H9 (cell line): Measurements from ENCODE around the gene MIEF1. TPM values are rescaled to one million over a fixed set of nuclear protein-coding genes. Genes with fewer than 3 reads are reported as not detected.

ENCODE experiments used
- DNase-seq: peaks from one replicate; pipeline ENCODE4 v3.0.0-alpha.2; 2017
- H2AFZ ChIP-seq: one replicate; pipeline ENCODE4 v1.6.1; 2013; ENCODE audit warnings: mild to moderate bottlenecking, low read length, control low read depth, moderate library complexity
- H2AK5ac ChIP-seq: 2 replicates; pipeline ENCODE4 v1.6.1; 2013; ENCODE audit warnings: low read length, control low read depth, mixed read lengths; ENCODE audit not compliant: insufficient read length
- H2BK120ac ChIP-seq: one replicate; pipeline ENCODE4 v1.6.1; 2013; ENCODE audit warnings: low read depth, mild to moderate bottlenecking, low read length, control low read depth, inconsistent platforms; ENCODE audit not compliant: poor library complexity, severe bottlenecking
- H2BK12ac ChIP-seq: 2 replicates; pipeline ENCODE4 v1.6.1; 2013; ENCODE audit warnings: low read length, control low read depth, mixed read lengths, low read depth; ENCODE audit not compliant: insufficient read length
- H2BK15ac ChIP-seq: 2 replicates; pipeline ENCODE4 v1.6.1; 2013; ENCODE audit warnings: low read depth, low read length, control low read depth
- H2BK20ac ChIP-seq: one replicate; pipeline ENCODE4 v1.6.1; 2013; ENCODE audit warnings: low read depth, mild to moderate bottlenecking, low read length, control low read depth, inconsistent platforms; ENCODE audit not compliant: poor library complexity, severe bottlenecking
- H2BK5ac ChIP-seq: 2 replicates; pipeline ENCODE4 v1.6.1; 2013; ENCODE audit warnings: low read length, control low read depth, mixed read lengths; ENCODE audit not compliant: insufficient read length
- H3K14ac ChIP-seq: 2 replicates; pipeline ENCODE4 v1.6.1; 2013; ENCODE audit warnings: low read length, control low read depth; ENCODE audit not compliant: insufficient read depth
- H3K18ac ChIP-seq: 2 replicates; pipeline ENCODE4 v1.6.1; 2013; ENCODE audit warnings: low read depth, mild to moderate bottlenecking, mixed read lengths, low read length, control low read depth; ENCODE audit not compliant: insufficient read length
- H3K23ac ChIP-seq: 2 replicates; pipeline ENCODE4 v1.6.1; 2013; ENCODE audit warnings: low read length, control low read depth, mixed read lengths, low read depth; ENCODE audit not compliant: insufficient read length
- H3K23me2 ChIP-seq: 2 replicates; pipeline ENCODE4 v1.6.1; 2013; ENCODE audit warnings: low read depth, mild to moderate bottlenecking, mixed read lengths, low read length, control low read depth; ENCODE audit not compliant: insufficient read length, poor library complexity, severe bottlenecking
- H3K27ac ChIP-seq: 2 replicates; pipeline ENCODE4 v1.5.1; 2013; ENCODE audit warnings: low read length, control low read depth, mixed read lengths, low read depth; ENCODE audit not compliant: insufficient read length
- H3K27me3 ChIP-seq: 2 replicates; pipeline ENCODE4 v1.6.1; 2013; ENCODE audit warnings: low read length, control low read depth, inconsistent platforms; ENCODE audit not compliant: insufficient read depth
- H3K4ac ChIP-seq: 2 replicates; pipeline ENCODE4 v1.6.1; 2013; ENCODE audit warnings: low read depth, mild to moderate bottlenecking, control low read depth, inconsistent platforms, low read length, moderate library complexity
- H3K4me1 ChIP-seq: 2 replicates; pipeline ENCODE4 v1.6.1; 2013; ENCODE audit warnings: low read length, control low read depth, inconsistent platforms; ENCODE audit not compliant: insufficient read depth
- H3K4me2 ChIP-seq: 2 replicates; pipeline ENCODE4 v1.6.1; 2013; ENCODE audit warnings: low read length, control low read depth, mixed read lengths; ENCODE audit not compliant: insufficient read length, insufficient read depth
- H3K56ac ChIP-seq: 2 replicates; pipeline ENCODE4 v1.6.1; 2013; ENCODE audit warnings: low read depth, mild to moderate bottlenecking, mixed read lengths, low read length, control low read depth; ENCODE audit not compliant: insufficient read length
- H3K79me1 ChIP-seq: 2 replicates; pipeline ENCODE4 v1.6.1; 2013; ENCODE audit warnings: low read depth, mild to moderate bottlenecking, moderate library complexity, low read length, control low read depth, inconsistent platforms; ENCODE audit not compliant: insufficient read depth, poor library complexity, severe bottlenecking
- H3K79me2 ChIP-seq: 2 replicates; pipeline ENCODE4 v1.6.1; 2013; ENCODE audit warnings: low read length, control low read depth, inconsistent platforms; ENCODE audit not compliant: insufficient read depth
- H3K9ac ChIP-seq: 2 replicates; pipeline ENCODE4 v1.6.1; 2013; ENCODE audit warnings: low read length, control low read depth, mixed read lengths; ENCODE audit not compliant: insufficient read length; ENCODE audit errors: extremely low read depth
- H3K9me3 ChIP-seq: one replicate; pipeline ENCODE4 v1.6.1; 2013; ENCODE audit warnings: low read depth, low read length, inconsistent platforms; ENCODE audit not compliant: control insufficient read depth
- H3T11ph ChIP-seq: one replicate; pipeline ENCODE4 v1.6.1; 2013; ENCODE audit warnings: mild to moderate bottlenecking, low read length, control low read depth, inconsistent platforms
- H4K20me1 ChIP-seq: one replicate; pipeline ENCODE4 v1.6.1; 2013; ENCODE audit not compliant: control insufficient read depth, insufficient read length, insufficient read depth
- H4K5ac ChIP-seq: 2 replicates; pipeline ENCODE4 v1.6.1; 2013; ENCODE audit warnings: low read depth, mild to moderate bottlenecking, mixed read lengths, low read length, control low read depth; ENCODE audit not compliant: insufficient read length
- H4K8ac ChIP-seq: replicated peaks from 2 replicates; pipeline ENCODE4 v1.6.1; 2013; ENCODE audit warnings: low read length, control low read depth, mixed read lengths, low read depth; ENCODE audit not compliant: insufficient read length
- H4K91ac ChIP-seq: 2 replicates; pipeline ENCODE4 v1.6.1; 2013; ENCODE audit warnings: low read depth, mild to moderate bottlenecking, moderate library complexity, mixed read lengths, low read length, control low read depth; ENCODE audit not compliant: insufficient read length
- H3K27ac Mint-ChIP-seq, 3 experiments: 2 replicates in 2 of 3; 3 replicates in 1 of 3; pipeline ENCODE4 v1.8.0; 2020 to 2021; ENCODE audit warnings: mixed read lengths in 3 of 3, mild to moderate bottlenecking in 1 of 3, moderate library complexity in 1 of 3
- H3K27me3 Mint-ChIP-seq: 2 replicates; pipeline ENCODE4 v1.8.0; 2021; ENCODE audit warnings: low read depth, mild to moderate bottlenecking, moderate library complexity, mixed read lengths
- H3K36me3 Mint-ChIP-seq, 3 experiments: 2 replicates in 2 of 3; 3 replicates in 1 of 3; pipeline ENCODE4 v1.8.0; 2020 to 2021; ENCODE audit warnings: low read depth in 3 of 3, mixed read lengths in 3 of 3; ENCODE audit not compliant: insufficient read depth in 1 of 3
- H3K4me1 Mint-ChIP-seq, 2 experiments: 2 replicates each; pipeline ENCODE4 v1.8.0; 2020; ENCODE audit warnings: mixed read lengths in 2 of 2
- H3K4me3 Mint-ChIP-seq, 2 experiments: 2 replicates in 1 of 2; 3 replicates in 1 of 2; pipeline ENCODE4 v1.8.0; 2020 to 2021; ENCODE audit warnings: mild to moderate bottlenecking in 2 of 2, mixed read lengths in 2 of 2, moderate library complexity in 1 of 2
- H3K9me3 Mint-ChIP-seq, 2 experiments: 2 replicates in 1 of 2; 3 replicates in 1 of 2; pipeline ENCODE4 v1.8.0; 2020; ENCODE audit warnings: mild to moderate bottlenecking in 2 of 2, mixed read lengths in 2 of 2, moderate library complexity in 1 of 2
- CTCF ChIP-seq: fragments of 200-600 bp; sonication (generic); conservative IDR thresholded peaks from 3 replicates; pipeline ENCODE4 v1.8.0; 2021; ENCODE audit warnings: antibody characterized with exemption, mild to moderate bottlenecking
- WGBS: extraction: QIAGEN DNeasy Blood & Tissue Kit; methylation state at CpG from one replicate; pipeline ENCODE4 v1.1.7; 2013; ENCODE audit warnings: missing lambda C conversion rate, low lambda C conversion rate, mixed read lengths; ENCODE audit not compliant: insufficient read length; ENCODE audit errors: extremely low coverage; 5-methylcytosine and 5-hydroxymethylcytosine counted together
- total RNA-seq: library from RNA; stranded (reverse); gene quantifications from 2 replicates; pipeline ENCODE4 v1.2.1, GENCODE V29; 2021

MIEF1 gene
- total RNA-seq, 1 experiment from 2014 or later: 32.6 TPM

GRCh38 chr22:39510529-39511149 is 8.5 kb downstream of the MIEF1 start:
- Histone ChIP-seq H3K79me1 (no peaks in the 10 kb centered on the region), H3K18ac (no peak overlapping the region), H4K8ac (no peak overlapping the region), H3T11ph (no peak overlapping the region), H2BK15ac (no peak overlapping the region), H2AK5ac (no peak overlapping the region), H3K27ac (no peak overlapping the region), H2BK5ac (no peak overlapping the region), H3K56ac (no peak overlapping the region), H3K9me3 (no peaks in the 10 kb centered on the region), H3K23ac (no peak overlapping the region), H4K5ac (no peak overlapping the region), H4K20me1 (peaks cover 5% of the 10 kb centered on the region), H3K9ac (no peak overlapping the region), H2AFZ (no peak overlapping the region), H3K4me2 (no peak overlapping the region), H3K79me2 (no peaks in the 10 kb centered on the region), H3K27me3 (peaks cover 43% of the 10 kb centered on the region; the same call in 1 of the 2 replicates), H2BK120ac (no peak overlapping the region), H3K4ac (no peak overlapping the region), H2BK20ac (no peak overlapping the region), H3K23me2 (no peaks in the 10 kb centered on the region), H3K14ac (no peak overlapping the region), H3K4me1 (no peaks in the 10 kb centered on the region), H2BK12ac (no peak overlapping the region), H4K91ac (no peak overlapping the region)
- no peak for DNase-seq
- H3K27ac Mint-ChIP-seq: no peak overlapping the region
- H3K4me3 Mint-ChIP-seq: no peak overlapping the region
- H3K9me3 Mint-ChIP-seq: no peaks in the 10 kb centered on the region; a peak in 2 of 5 replicates
- no peak for TF ChIP-seq CTCF
- H3K36me3 Mint-ChIP-seq: peaks cover 78 to 96% (median 82%) of the 10 kb centered on the region in 3 experiments
- no CpG with 5 or more reads among the region's 4 CpGs for WGBS
- peaks cover 4 to 5% of the 10 kb centered on the region in 2 experiments; a peak in 3 of 4 replicates for H3K4me1 Mint-ChIP-seq
- H3K27me3 Mint-ChIP-seq: peaks cover 100% of the 10 kb centered on the region
